Measurements from ENCODE around the gene MALRD1. TPM values are rescaled to one million over a fixed set of nuclear protein-coding genes. Genes with fewer than 3 reads are reported as not detected.

MALRD1 gene
- total RNA-seq, 2 experiments from 2014 or later = 0.29 to 0.41 TPM

- Mint-ChIP-seq H3K27me3 (no peaks in the 10 kb centered on the region), H3K4me3 (no peak overlapping the region), H3K36me3 (ENCODE audit: low read depth) (no peaks in the 10 kb centered on the region), H3K9me3 (peaks cover 3% of the 10 kb centered on the region), H3K27ac (no peak overlapping the region), H3K4me1 (ENCODE audit: low read depth) (no peaks in the 10 kb centered on the region)
- no peak for DNase-seq
- POLR2A ChIA-PET = no interaction called here
- CTCF ChIA-PET = no interaction called here
- TF ChIP-seq CTCF (IDR thresholded peaks at IDR 0.05) = no peak
- no peak for ATAC-seq
- intact Hi-C loops (cut with micrococcal nuclease) = no loop called here
These were observed 146.3 kb downstream of the MALRD1 start for GRCh38 chr10:19194866-19195265.

- ATAC-seq (no peak), DNase-seq (no peak)
- no peaks in the 10 kb centered on the region for H3K36me3 Mint-ChIP-seq (ENCODE audit: low read depth)
- no peak overlapping the region for H3K27ac Mint-ChIP-seq
- ChIA-PET CTCF (no interaction called here), POLR2A (no interaction called here)
- no peaks in the 10 kb centered on the region for H3K4me1 Mint-ChIP-seq (ENCODE audit: low read depth)
- intact Hi-C loops (cut with micrococcal nuclease) = no loop called here
- no peaks in the 10 kb centered on the region for H3K27me3 Mint-ChIP-seq
- no peak for TF ChIP-seq CTCF (IDR thresholded peaks at IDR 0.05)
- no peaks in the 10 kb centered on the region for H3K9me3 Mint-ChIP-seq
- H3K4me3 Mint-ChIP-seq = no peak overlapping the region
These were observed 147.1 kb downstream of the MALRD1 start for GRCh38 chr10:19195698-19196097.

GRCh38 chr10:19200211-19200610, 151.6 kb downstream of the MALRD1 start:
- intact Hi-C loops (cut with micrococcal nuclease) = no loop called here
- no peaks in the 10 kb centered on the region for H3K36me3 Mint-ChIP-seq (ENCODE audit: low read depth)
- ChIA-PET POLR2A (no interaction called here), CTCF (interaction anchor here (0.9 kb wide), 1 partner anchor 14 kb away, joined by 3 read pairs; no protein-coding TSS in a partner anchor)
- H3K9me3 Mint-ChIP-seq = peaks cover 1% of the 10 kb centered on the region
- no peaks in the 10 kb centered on the region for H3K27me3 Mint-ChIP-seq
- DNase-seq (no peak), ATAC-seq (no peak)
- no peak overlapping the region for H3K4me3 Mint-ChIP-seq
- H3K27ac Mint-ChIP-seq = no peak overlapping the region
- H3K4me1 Mint-ChIP-seq (ENCODE audit: low read depth) = no peaks in the 10 kb centered on the region
- no peak for TF ChIP-seq CTCF (IDR thresholded peaks at IDR 0.05)

GRCh38 chr10:19204246-19204917, 155.8 kb downstream of the MALRD1 start:
- ChIA-PET CTCF (no interaction called here), POLR2A (no interaction called here)
- TF ChIP-seq CTCF (IDR thresholded peaks at IDR 0.05) = no peak
- no peak overlapping the region for H3K4me3 Mint-ChIP-seq
- H3K4me1 Mint-ChIP-seq (ENCODE audit: low read depth) = no peaks in the 10 kb centered on the region
- intact Hi-C loops (cut with micrococcal nuclease) = no loop called here
- H3K27me3 Mint-ChIP-seq = no peaks in the 10 kb centered on the region
- H3K27ac Mint-ChIP-seq = no peak overlapping the region
- ATAC-seq = no peak
- no peaks in the 10 kb centered on the region for H3K36me3 Mint-ChIP-seq (ENCODE audit: low read depth)
- no peak for DNase-seq
- peaks cover 1% of the 10 kb centered on the region for H3K9me3 Mint-ChIP-seq

GRCh38 chr10:19209319-19209718, 160.7 kb downstream of the MALRD1 start:
- peaks cover 1% of the 10 kb centered on the region for H3K9me3 Mint-ChIP-seq

More at GRCh38 chr10:19209319-19209718, 160.7 kb downstream of the MALRD1 start:
- ChIA-PET CTCF (no interaction called here), POLR2A (no interaction called here)
- Mint-ChIP-seq H3K36me3 (ENCODE audit: low read depth) (no peaks in the 10 kb centered on the region), H3K27me3 (no peaks in the 10 kb centered on the region), H3K4me3 (no peak overlapping the region), H3K4me1 (ENCODE audit: low read depth) (no peaks in the 10 kb centered on the region), H3K27ac (no peak overlapping the region)
- no peak for DNase-seq
- ATAC-seq = no peak
- TF ChIP-seq CTCF (IDR thresholded peaks at IDR 0.05) = no peak
- intact Hi-C loops (cut with micrococcal nuclease) = no loop called here
